Naive B cell (primary cell): ENCODE data around the gene CEP95. TPM values are rescaled to one million over a fixed set of nuclear protein-coding genes. Genes with fewer than 3 reads are reported as not detected.

Experiments used
- ATAC-seq, 2 donors: fragments of 150-1000 bp; cut with Tn5 transposase; 2 replicates each; pipeline ENCODE4 v1.10.0; 2021; ENCODE audit warnings: low read depth in 2 of 2, mild to moderate bottlenecking in 2 of 2, moderate library complexity in 2 of 2
- DNase-seq: peaks from one replicate; pipeline ENCODE4 v3.0.0; 2022
- H3K27ac Mint-ChIP-seq, 6 donors: one replicate each; pipeline ENCODE4 v1.8.0; 2020 to 2022; ENCODE audit warnings: mild to moderate bottlenecking in 6 of 6, mixed read lengths in 6 of 6, moderate library complexity in 5 of 6, inconsistent platforms in 2 of 6
- H3K27me3 Mint-ChIP-seq, 3 donors: one replicate each; pipeline ENCODE4 v1.8.0; 2021 to 2022; ENCODE audit warnings: mixed read lengths in 3 of 3, mild to moderate bottlenecking in 1 of 3
- H3K36me3 Mint-ChIP-seq, 2 donors: one replicate each; pipeline ENCODE4 v1.8.0; 2020 to 2022; ENCODE audit warnings: mixed read lengths in 2 of 2, inconsistent platforms in 1 of 2, mild to moderate bottlenecking in 1 of 2
- H3K4me1 Mint-ChIP-seq, 3 donors: one replicate each; pipeline ENCODE4 v1.8.0; 2020 to 2022; ENCODE audit warnings: mixed read lengths in 3 of 3, inconsistent platforms in 1 of 3, mild to moderate bottlenecking in 1 of 3, moderate library complexity in 1 of 3
- H3K4me3 Mint-ChIP-seq, 8 donors: one replicate each; pipeline ENCODE4 v1.8.0; 2020 to 2022; ENCODE audit warnings: mild to moderate bottlenecking in 8 of 8, mixed read lengths in 8 of 8, moderate library complexity in 8 of 8, inconsistent platforms in 2 of 8
- H3K9me3 Mint-ChIP-seq, 7 donors: one replicate each; pipeline ENCODE4 v1.8.0; 2020 to 2022; ENCODE audit warnings: mixed read lengths in 7 of 7, mild to moderate bottlenecking in 5 of 7, inconsistent platforms in 2 of 7, moderate library complexity in 1 of 7
- polyA plus RNA-seq, 6 donors: library from polyadenylated mRNA; unstranded; fragments of 300-500 nt; fragmentation: Illumina TruSeq; gene quantifications; one replicate each; pipeline ENCODE4 v1.2.3, GENCODE V29; 2021; ENCODE audit warnings: low read depth in 6 of 6

CEP95 gene
- polyA plus RNA-seq, 6 donors from 2014 or later, result 11.8 to 21.2 (median 14.7) TPM

- H3K27ac Mint-ChIP-seq, result peak overlapping the region in 5 of 6 donors; percentile 53 to 100 (median 94)
- ATAC-seq (no peak), DNase-seq (peak; percentile 15)
- peak overlapping the region in 5 of 8 donors; percentile 12 to 100 (median 51) for H3K4me3 Mint-ChIP-seq
- peaks cover 57 to 85% (median 72%) of the 10 kb centered on the region in 3 donors for H3K4me1 Mint-ChIP-seq
- peaks cover 35 to 41% of the 10 kb centered on the region in 2 donors for H3K36me3 Mint-ChIP-seq
- H3K9me3 Mint-ChIP-seq, result peaks cover 0 to 2% (median 0%) of the 10 kb centered on the region in 7 donors
- no peaks in the 10 kb centered on the region for H3K27me3 Mint-ChIP-seq
Measured at GRCh38 chr17:64498308-64499203, 8.2 kb upstream of the CEP95 start.

- peaks cover 0 to 2% (median 0%) of the 10 kb centered on the region in 7 donors for H3K9me3 Mint-ChIP-seq
- H3K4me1 Mint-ChIP-seq, result peaks cover 56 to 79% (median 67%) of the 10 kb centered on the region in 3 donors
- DNase-seq, result peak; percentile 9
- H3K36me3 Mint-ChIP-seq, result peaks cover 44% of the 10 kb centered on the region in 2 donors
- no peak for ATAC-seq
- peak overlapping the region in 4 of 6 donors; percentile 43 to 100 (median 84) for H3K27ac Mint-ChIP-seq
- peak overlapping the region in 4 of 8 donors; percentile 19 to 100 (median 52) for H3K4me3 Mint-ChIP-seq
- no peaks in the 10 kb centered on the region for H3K27me3 Mint-ChIP-seq
Measured at GRCh38 chr17:64499805-64500486, 6.8 kb upstream of the CEP95 start.

GRCh38 chr17:64500487-64500859, 6.3 kb upstream of the CEP95 start:
- peak overlapping the region in 2 of 6 donors; percentile 81 to 100 for H3K27ac Mint-ChIP-seq
- peak overlapping the region in 3 of 8 donors; percentile 38 to 100 (median 43) for H3K4me3 Mint-ChIP-seq
- H3K27me3 Mint-ChIP-seq, result no peaks in the 10 kb centered on the region
- peaks cover 0 to 4% (median 0%) of the 10 kb centered on the region in 7 donors for H3K9me3 Mint-ChIP-seq
- ATAC-seq (no peak), DNase-seq (peak; percentile 5)
- peaks cover 49% of the 10 kb centered on the region in 2 donors for H3K36me3 Mint-ChIP-seq
- peaks cover 57 to 77% (median 63%) of the 10 kb centered on the region in 3 donors for H3K4me1 Mint-ChIP-seq

- H3K27ac Mint-ChIP-seq, result peak overlapping the region in 5 of 6 donors; percentile 33 to 100 (median 83)
- H3K4me3 Mint-ChIP-seq, result peak overlapping the region in 2 of 8 donors; percentile 43 to 100
- peaks cover 53 to 55% of the 10 kb centered on the region in 2 donors for H3K36me3 Mint-ChIP-seq
- DNase-seq, result peak; percentile 12
- H3K9me3 Mint-ChIP-seq, result peaks cover 0 to 8% (median 0%) of the 10 kb centered on the region in 7 donors
- H3K27me3 Mint-ChIP-seq, result no peaks in the 10 kb centered on the region
- no peak for ATAC-seq
- peaks cover 54 to 75% (median 56%) of the 10 kb centered on the region in 3 donors for H3K4me1 Mint-ChIP-seq
Measured at GRCh38 chr17:64500862-64501765, 5.7 kb upstream of the CEP95 start.

- Mint-ChIP-seq H3K27me3 (no peaks in the 10 kb centered on the region), H3K27ac (peak overlapping the region; percentile 30 to 100 (median 80)), H3K9me3 (peaks cover 0 to 5% (median 0%) of the 10 kb centered on the region in 7 donors), H3K4me3 (peak overlapping the region in 3 of 8 donors; percentile 8 to 100 (median 9)), H3K36me3 (peaks cover 53 to 55% of the 10 kb centered on the region in 2 donors), H3K4me1 (peaks cover 47 to 66% (median 47%) of the 10 kb centered on the region in 3 donors)
- no peak for ATAC-seq
- DNase-seq, result peak; percentile 5
Measured at GRCh38 chr17:64502021-64502420, 4.8 kb upstream of the CEP95 start.

GRCh38 chr17:64502809-64503208, 4.0 kb upstream of the CEP95 start:
- Mint-ChIP-seq H3K27ac (peak overlapping the region in 3 of 6 donors; percentile 24 to 100 (median 92)), H3K36me3 (peaks cover 53 to 55% of the 10 kb centered on the region in 2 donors), H3K4me3 (peak overlapping the region in 3 of 8 donors; percentile 2 to 100 (median 10)), H3K4me1 (peaks cover 44 to 64% (median 47%) of the 10 kb centered on the region in 3 donors), H3K27me3 (no peaks in the 10 kb centered on the region), H3K9me3 (peaks cover 0 to 5% (median 0%) of the 10 kb centered on the region in 7 donors)
- no peak for ATAC-seq
- DNase-seq, result peak; percentile 3

- no peak for ATAC-seq
- peak; percentile 5 for DNase-seq
- H3K4me1 Mint-ChIP-seq, result peaks cover 48 to 62% (median 49%) of the 10 kb centered on the region in 3 donors
- H3K36me3 Mint-ChIP-seq, result peaks cover 53 to 55% of the 10 kb centered on the region in 2 donors
- peak overlapping the region in 2 of 6 donors; percentile 92 to 100 for H3K27ac Mint-ChIP-seq
- H3K4me3 Mint-ChIP-seq, result peak overlapping the region in 5 of 8 donors; percentile 10 to 100 (median 83)
- peaks cover 0 to 5% (median 0%) of the 10 kb centered on the region in 7 donors for H3K9me3 Mint-ChIP-seq
- no peaks in the 10 kb centered on the region for H3K27me3 Mint-ChIP-seq
Measured at GRCh38 chr17:64503341-64503740, 3.4 kb upstream of the CEP95 start.

- peak overlapping the region; percentile 80 to 100 (median 100) for H3K27ac Mint-ChIP-seq
- peak overlapping the region; percentile 97 to 100 (median 100) for H3K4me3 Mint-ChIP-seq
- H3K4me1 Mint-ChIP-seq, result peaks cover 47 to 60% (median 51%) of the 10 kb centered on the region in 3 donors
- DNase-seq, result peak; percentile 7
- no peaks in the 10 kb centered on the region for H3K27me3 Mint-ChIP-seq
- no peak for ATAC-seq
- H3K9me3 Mint-ChIP-seq, result peaks cover 0 to 5% (median 0%) of the 10 kb centered on the region in 7 donors
- H3K36me3 Mint-ChIP-seq, result peaks cover 53 to 55% of the 10 kb centered on the region in 2 donors
Measured at GRCh38 chr17:64503821-64504768, 2.7 kb upstream of the CEP95 start.

- H3K4me3 Mint-ChIP-seq, result peak overlapping the region; percentile 97 to 100 (median 100)
- DNase-seq (peak; percentile 11), ATAC-seq (no peak)
- peak overlapping the region; percentile 80 to 100 (median 100) for H3K27ac Mint-ChIP-seq
- H3K36me3 Mint-ChIP-seq, result peaks cover 53 to 54% of the 10 kb centered on the region in 2 donors
- peaks cover 0 to 5% (median 0%) of the 10 kb centered on the region in 7 donors for H3K9me3 Mint-ChIP-seq
- peaks cover 46 to 55% (median 54%) of the 10 kb centered on the region in 3 donors for H3K4me1 Mint-ChIP-seq
- H3K27me3 Mint-ChIP-seq, result no peaks in the 10 kb centered on the region
Measured at GRCh38 chr17:64504769-64505339, 1.9 kb upstream of the CEP95 start.

GRCh38 chr17:64505340-64506200, 1.2 kb upstream of the CEP95 start:
- peaks cover 0 to 5% (median 0%) of the 10 kb centered on the region in 7 donors for H3K9me3 Mint-ChIP-seq
- peak; percentile 86 for DNase-seq
- H3K27ac Mint-ChIP-seq, result peak overlapping the region; percentile 100
- no peaks in the 10 kb centered on the region for H3K27me3 Mint-ChIP-seq
- peaks cover 46 to 47% of the 10 kb centered on the region in 2 donors for H3K36me3 Mint-ChIP-seq
- H3K4me3 Mint-ChIP-seq, result peak overlapping the region; percentile 97 to 100 (median 100)
- peak; percentile 37 to 41 for ATAC-seq
- H3K4me1 Mint-ChIP-seq, result peaks cover 46 to 52% (median 49%) of the 10 kb centered on the region in 3 donors
